OCI-LY7 (cell line): ENCODE results near the gene TEX30. TPM values are rescaled to one million over a fixed set of nuclear protein-coding genes. Genes with fewer than 3 reads are reported as not detected.

Source experiments
- BruUV-seq: library from RNA; stranded (reverse); fragments of 400-500 nt; replicated peaks from 2 replicates; lab custom pipeline; 2021; lab: Mats Ljungman, UMichigan
- CTCF ChIA-PET: fragments of 300-600 bp; sonication (Branson Sonifier 250); formaldehyde crosslinking; loops from one replicate; lab custom pipeline; 2022; ENCODE audit warnings: antibody characterized with exemption; ENCODE audit not compliant: unreplicated experiment; lab: Charles Lee
- POLR2A ChIA-PET: fragments of 300-600 bp; sonication (Branson Sonifier 250); formaldehyde crosslinking; loops from one replicate; lab custom pipeline; 2022; ENCODE audit warnings: antibody characterized with exemption; lab: Charles Lee
- DNase-seq: peaks from one replicate; pipeline ENCODE4 v3.0.0-alpha.2; 2015; ENCODE audit warnings: low spot score
- H2AFZ ChIP-seq: fragments of 200-600 bp; sonication (generic), shearing (Covaris generic); 2 replicates; pipeline ENCODE4 v1.6.1; 2014; ENCODE audit warnings: mild to moderate bottlenecking, antibody characterized with exemption, low read length, moderate library complexity
- H3K27ac ChIP-seq: fragments of 200-600 bp; sonication (generic); 2 replicates; pipeline ENCODE4 v1.5.1; 2014; ENCODE audit warnings: mixed run types, low read depth, mild to moderate bottlenecking, moderate library complexity, low read length, inconsistent platforms; ENCODE audit not compliant: poor library complexity, severe bottlenecking
- H3K36me3 ChIP-seq: fragments of 200-600 bp; sonication (generic); 2 replicates; pipeline ENCODE4 v1.6.1; 2014; ENCODE audit warnings: mild to moderate bottlenecking, antibody characterized with exemption, low read length, moderate library complexity, mixed read lengths; ENCODE audit not compliant: insufficient read depth
- H3K4me1 ChIP-seq: fragments of 200-600 bp; sonication (generic); 2 replicates; pipeline ENCODE4 v1.5.1; 2014; ENCODE audit warnings: mild to moderate bottlenecking, low read length; ENCODE audit not compliant: insufficient read depth, poor library complexity, severe bottlenecking
- H3K4me2 ChIP-seq: fragments of 200-600 bp; sonication (generic); 2 replicates; pipeline ENCODE4 v1.6.1; 2014; ENCODE audit warnings: mild to moderate bottlenecking, low read length
- H3K4me3 ChIP-seq: fragments of 200-600 bp; sonication (generic); 2 replicates; pipeline ENCODE4 v1.5.1; 2014; ENCODE audit warnings: mild to moderate bottlenecking, low read depth, low read length; ENCODE audit not compliant: poor library complexity, severe bottlenecking
- H3K79me2 ChIP-seq: fragments of 200-600 bp; sonication (generic); 2 replicates; pipeline ENCODE4 v1.6.1; 2016; ENCODE audit warnings: low read depth, mild to moderate bottlenecking, low read length, moderate library complexity, mixed read lengths; ENCODE audit not compliant: insufficient read depth
- H3K9me2 ChIP-seq: fragments of 200-600 bp; sonication (generic); 2 replicates; pipeline ENCODE4 v1.6.1; 2016; ENCODE audit warnings: mild to moderate bottlenecking, low read length, mixed read lengths; ENCODE audit not compliant: insufficient read depth
- H3K9me3 ChIP-seq: fragments of 200-600 bp; sonication (generic); 2 replicates; pipeline ENCODE4 v1.6.1; 2014; ENCODE audit warnings: mild to moderate bottlenecking, mixed run types, low read length, mixed read lengths
- H4K20me1 ChIP-seq: fragments of 200-600 bp; sonication (generic); 2 replicates; pipeline ENCODE4 v1.6.1; 2014; ENCODE audit warnings: mild to moderate bottlenecking, antibody characterized with exemption, low read length, moderate library complexity, mixed read lengths; ENCODE audit not compliant: insufficient read depth
- EZH2phosphoT487 ChIP-seq: fragments of 200-600 bp; sonication (generic); IDR thresholded peaks from 2 replicates; pipeline ENCODE4 v1.6.1; 2018; ENCODE audit warnings: low read depth, borderline replicate concordance, mild to moderate bottlenecking, mixed run types, antibody characterized with exemption, low read length, moderate library complexity, mixed read lengths
- intact Hi-C: fragments of 100-400 bp; cut with micrococcal nuclease; formaldehyde crosslinking; loops from one replicate; pipeline ENCODE4 v1.10.0; 2022; ENCODE audit not compliant: unreplicated experiment
- total RNA-seq, 2 experiments: library from RNA; depleted of rRNA in 1 of 2; stranded (reverse); fragments of >200 nt in 1 of 2; shearing (Covaris generic) in 1 of 2; gene quantifications; 2 replicates each; pipeline ENCODE4 v1.2.3, GENCODE V29; 2014 to 2022
- TF ChIP-seq, protein P1 (sequence below): fragments of 200-600 bp; sonication (generic); conservative IDR thresholded peaks from 2 replicates; pipeline ENCODE4 v1.5.1; 2014; ENCODE audit warnings: mild to moderate bottlenecking, antibody characterized with exemption, low read length, moderate library complexity, mixed read lengths

The TEX30 gene
- total RNA-seq, 2 experiments from 2014 or later = 4.0 to 6.7 TPM

DNA sequence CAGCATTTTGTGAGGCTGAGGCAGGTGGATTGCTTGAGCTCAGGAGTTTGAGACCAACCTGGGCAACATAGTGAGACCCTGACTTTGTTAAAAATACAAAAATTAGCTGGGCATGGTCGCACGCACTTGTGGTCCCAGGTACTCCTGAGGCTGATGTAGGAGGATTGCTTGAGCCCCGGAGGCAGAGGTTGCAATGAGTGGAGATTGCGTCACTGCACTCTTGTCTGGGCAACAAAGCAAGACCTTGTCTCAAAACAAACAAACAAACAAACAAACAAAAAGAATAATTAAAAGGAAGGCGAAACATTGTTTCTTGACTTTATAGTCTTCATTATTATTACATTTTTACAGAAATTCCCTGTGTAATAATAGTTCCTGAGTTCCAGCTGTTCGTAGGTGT, 41.2 kb upstream of the TEX30 start:
- no peak for DNase-seq
- Histone ChIP-seq H3K4me1 (no peaks in the 10 kb centered on the region), H3K36me3 (no peaks in the 10 kb centered on the region), H3K27ac (no peak overlapping the region), H3K9me3 (no peaks in the 10 kb centered on the region), H4K20me1 (no peaks in the 10 kb centered on the region), H3K4me3 (no peak overlapping the region), H3K9me2 (no peaks in the 10 kb centered on the region), H2AFZ (no peak overlapping the region), H3K79me2 (no peaks in the 10 kb centered on the region), H3K4me2 (no peak overlapping the region)
- ChIA-PET POLR2A (interaction anchor here (0.7 kb wide), 1 partner anchor 22 kb away, joined by 3 read pairs; no protein-coding TSS in a partner anchor), CTCF (no interaction called here)
- TF ChIP-seq, protein P1, sequence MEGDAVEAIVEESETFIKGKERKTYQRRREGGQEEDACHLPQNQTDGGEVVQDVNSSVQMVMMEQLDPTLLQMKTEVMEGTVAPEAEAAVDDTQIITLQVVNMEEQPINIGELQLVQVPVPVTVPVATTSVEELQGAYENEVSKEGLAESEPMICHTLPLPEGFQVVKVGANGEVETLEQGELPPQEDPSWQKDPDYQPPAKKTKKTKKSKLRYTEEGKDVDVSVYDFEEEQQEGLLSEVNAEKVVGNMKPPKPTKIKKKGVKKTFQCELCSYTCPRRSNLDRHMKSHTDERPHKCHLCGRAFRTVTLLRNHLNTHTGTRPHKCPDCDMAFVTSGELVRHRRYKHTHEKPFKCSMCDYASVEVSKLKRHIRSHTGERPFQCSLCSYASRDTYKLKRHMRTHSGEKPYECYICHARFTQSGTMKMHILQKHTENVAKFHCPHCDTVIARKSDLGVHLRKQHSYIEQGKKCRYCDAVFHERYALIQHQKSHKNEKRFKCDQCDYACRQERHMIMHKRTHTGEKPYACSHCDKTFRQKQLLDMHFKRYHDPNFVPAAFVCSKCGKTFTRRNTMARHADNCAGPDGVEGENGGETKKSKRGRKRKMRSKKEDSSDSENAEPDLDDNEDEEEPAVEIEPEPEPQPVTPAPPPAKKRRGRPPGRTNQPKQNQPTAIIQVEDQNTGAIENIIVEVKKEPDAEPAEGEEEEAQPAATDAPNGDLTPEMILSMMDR = no peak
- no peak for TF ChIP-seq EZH2phosphoT487
- intact Hi-C loops = no loop called here
- no TSS peak for BruUV-seq

DNA sequence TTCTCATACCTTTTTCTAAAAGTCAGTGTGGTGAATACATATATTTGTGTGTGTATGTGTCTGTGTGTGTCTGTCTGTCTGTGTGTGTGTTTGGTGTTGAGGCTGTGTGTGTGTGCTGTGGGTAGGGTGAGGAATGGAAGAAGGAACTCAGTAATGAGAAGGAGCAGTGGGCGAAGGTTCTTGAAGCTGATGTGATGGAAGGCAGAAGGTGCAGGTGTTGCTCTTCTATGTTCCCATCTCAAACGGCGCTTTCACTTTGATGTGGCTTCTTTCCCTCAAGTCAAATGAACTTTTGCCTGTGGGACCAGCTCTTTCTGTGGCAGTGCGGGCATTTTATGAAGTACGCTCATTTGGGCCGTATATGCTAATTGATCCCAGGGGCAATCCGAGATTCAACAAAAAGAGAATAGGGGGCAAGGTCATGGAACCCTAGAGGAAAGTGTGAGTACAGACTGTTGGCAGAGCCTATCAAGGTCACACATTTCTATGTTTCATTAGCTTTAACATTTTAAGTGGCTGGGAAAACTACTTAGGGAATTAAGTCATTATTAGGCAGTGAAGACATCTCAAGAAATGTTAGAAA, 40.5 kb upstream of the TEX30 start:
- no peak overlapping the region for H3K4me2 ChIP-seq
- POLR2A ChIA-PET = no interaction called here
- no peaks in the 10 kb centered on the region for H3K9me2 ChIP-seq
- TF ChIP-seq, protein P1 = no peak
- TF ChIP-seq EZH2phosphoT487 = no peak
- H3K27ac ChIP-seq = no peak overlapping the region
- no peaks in the 10 kb centered on the region for H3K79me2 ChIP-seq
- H3K4me1 ChIP-seq = no peaks in the 10 kb centered on the region
- no peak overlapping the region for H3K4me3 ChIP-seq
- intact Hi-C loops = no loop called here
- CTCF ChIA-PET = no interaction called here
- DNase-seq = no peak
- no peaks in the 10 kb centered on the region for H3K9me3 ChIP-seq
- no peaks in the 10 kb centered on the region for H3K36me3 ChIP-seq
- no peaks in the 10 kb centered on the region for H4K20me1 ChIP-seq
- BruUV-seq = no TSS peak
- no peak overlapping the region for H2AFZ ChIP-seq

DNA sequence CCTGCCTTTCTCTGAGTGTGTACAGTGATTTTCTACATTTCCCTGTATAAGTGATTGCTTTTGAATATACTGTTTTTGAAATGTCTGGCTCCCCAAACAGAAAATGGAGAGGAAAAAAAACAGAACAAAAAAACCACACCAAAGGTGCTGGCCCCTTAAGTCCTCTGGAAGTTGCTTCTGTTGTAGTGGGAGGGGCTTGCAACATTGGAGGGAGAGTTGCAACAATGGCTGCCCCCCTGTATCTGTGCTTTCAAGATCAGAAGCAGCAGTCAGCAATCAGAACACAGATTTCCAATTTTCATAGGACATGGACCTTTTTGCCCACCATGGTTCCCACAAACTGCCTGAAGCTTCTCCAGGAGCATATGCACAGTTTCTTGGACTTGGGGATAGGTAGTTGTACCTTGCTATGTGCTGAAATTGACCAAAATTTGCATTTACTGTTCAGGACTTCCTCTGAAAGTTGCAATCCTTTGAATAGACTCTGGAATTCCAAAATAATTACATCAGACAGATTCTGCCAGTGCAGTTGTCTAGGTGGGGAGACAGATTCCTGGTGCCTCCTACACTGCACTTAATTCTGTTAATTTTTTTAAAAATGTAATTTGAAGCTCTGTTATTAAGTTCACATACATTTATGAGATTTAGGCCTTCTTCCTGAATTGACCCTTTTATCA, 39.2 kb upstream of the TEX30 start:
- no peak overlapping the region for H3K27ac ChIP-seq

More for the DNA sequence above, 39.2 kb upstream of the TEX30 start:
- no peak overlapping the region for H2AFZ ChIP-seq
- no peak overlapping the region for H3K4me3 ChIP-seq
- no peaks in the 10 kb centered on the region for H3K36me3 ChIP-seq
- H3K4me2 ChIP-seq = no peak overlapping the region
- H3K79me2 ChIP-seq = no peaks in the 10 kb centered on the region
- ChIA-PET CTCF (no interaction called here), POLR2A (no interaction called here)
- no TSS peak for BruUV-seq
- H3K9me3 ChIP-seq = no peaks in the 10 kb centered on the region
- no peak for TF ChIP-seq EZH2phosphoT487
- TF ChIP-seq, protein P1 = no peak
- intact Hi-C loops = no loop called here
- H3K4me1 ChIP-seq = no peaks in the 10 kb centered on the region
- H3K9me2 ChIP-seq = no peaks in the 10 kb centered on the region
- DNase-seq = no peak
- H4K20me1 ChIP-seq = no peaks in the 10 kb centered on the region
